GM23338 (cell line): ENCODE measurements around the gene MLX. TPM values are rescaled to one million over a fixed set of nuclear protein-coding genes. Genes with fewer than 3 reads are reported as not detected.
A peak's percentile ranks its signal among the peaks of the same experiment; 100 is the strongest.

Source experiments
- ATAC-seq: fragments of 200-7000 bp; cut with Tn5 transposase; 3 replicates; pipeline ENCODE4 v1.9.1; 2020
- DNase-seq: peaks from one replicate; pipeline ENCODE4 v3.0.0-alpha.2; 2015; ENCODE audit warnings: low spot score
- H2AFZ ChIP-seq: fragments of 200-600 bp; sonication (generic); 2 replicates; pipeline ENCODE4 v1.8.0; 2016; ENCODE audit warnings: antibody characterized with exemption, mild to moderate bottlenecking, moderate library complexity
- H3F3A ChIP-seq: fragments of 200-600 bp; sonication (generic); replicated peaks from 2 replicates; pipeline ENCODE4 v1.8.0; 2017; ENCODE audit warnings: antibody characterized with exemption, mixed run types, low read depth
- H3K27ac ChIP-seq: fragments of 200-600 bp; sonication (generic); 2 replicates; pipeline ENCODE4 v1.6.1; 2016; ENCODE audit warnings: low read depth
- H3K27me3 ChIP-seq: fragments of 200-600 bp; sonication (generic); 2 replicates; pipeline ENCODE4 v1.8.0; 2016; ENCODE audit warnings: mild to moderate bottlenecking, mixed run types, moderate library complexity; ENCODE audit not compliant: insufficient read depth
- H3K36me3 ChIP-seq: fragments of 200-600 bp; sonication (generic); 2 replicates; pipeline ENCODE4 v1.8.0; 2016; ENCODE audit warnings: mild to moderate bottlenecking; ENCODE audit not compliant: insufficient read depth
- H3K4me1 ChIP-seq: fragments of 200-600 bp; sonication (generic); 2 replicates; pipeline ENCODE4 v1.8.0; 2016; ENCODE audit warnings: mild to moderate bottlenecking, moderate library complexity; ENCODE audit not compliant: insufficient read depth
- H3K4me2 ChIP-seq: fragments of 200-600 bp; sonication (generic); 2 replicates; pipeline ENCODE4 v1.7.1; 2017; ENCODE audit warnings: mixed run types
- H3K4me3 ChIP-seq: fragments of 200-600 bp; sonication (generic); 2 replicates; pipeline ENCODE4 v1.6.1; 2016; ENCODE audit warnings: mixed run types
- H3K79me2 ChIP-seq: fragments of 200-600 bp; sonication (generic); replicated peaks from 2 replicates; pipeline ENCODE4 v1.8.0; 2017; ENCODE audit warnings: mild to moderate bottlenecking; ENCODE audit not compliant: insufficient read depth
- H3K9me2 ChIP-seq: fragments of 200-600 bp; sonication (generic); 2 replicates; pipeline ENCODE4 v1.8.0; 2017; ENCODE audit not compliant: insufficient read depth
- H4K20me1 ChIP-seq: fragments of 200-600 bp; sonication (generic); replicated peaks from 2 replicates; pipeline ENCODE4 v1.8.0; 2017; ENCODE audit warnings: mild to moderate bottlenecking; ENCODE audit not compliant: insufficient read depth
- H3K27ac Mint-ChIP-seq: 2 replicates; pipeline ENCODE4 v1.8.0; 2020; ENCODE audit warnings: inconsistent platforms, mild to moderate bottlenecking, moderate library complexity, mixed read lengths
- H3K27me3 Mint-ChIP-seq: 3 replicates; pipeline ENCODE4 v1.8.0; 2022; ENCODE audit warnings: low read depth, mild to moderate bottlenecking, moderate library complexity, mixed read lengths, inconsistent platforms; ENCODE audit not compliant: insufficient read depth, poor library complexity
- H3K36me3 Mint-ChIP-seq: 3 replicates; pipeline ENCODE4 v1.8.0; 2021; ENCODE audit warnings: low read depth, mild to moderate bottlenecking, inconsistent platforms, moderate library complexity, mixed read lengths
- H3K4me1 Mint-ChIP-seq: 3 replicates; pipeline ENCODE4 v1.8.0; 2020; ENCODE audit warnings: mild to moderate bottlenecking, inconsistent platforms, mixed read lengths
- H3K4me3 Mint-ChIP-seq: 3 replicates; pipeline ENCODE4 v1.8.0; 2021; ENCODE audit warnings: moderate library complexity, mild to moderate bottlenecking, inconsistent platforms, mixed read lengths
- H3K9me3 Mint-ChIP-seq: 3 replicates; pipeline ENCODE4 v1.8.0; 2020; ENCODE audit warnings: moderate library complexity, mild to moderate bottlenecking, inconsistent platforms, mixed read lengths
- CREB1 ChIP-seq: fragments of 250-450 bp; sonication (Bioruptor Pico); IDR thresholded peaks from 2 replicates; pipeline ENCODE4 v1.5.0; 2020; ENCODE audit warnings: low read depth, mild to moderate bottlenecking, moderate library complexity
- CTCF ChIP-seq, 2 experiments: fragments of 200-600 bp in 1 of 2; sonication (generic) in 1 of 2; conservative IDR thresholded peaks; 2 replicates each; pipeline versions ENCODE4 v1.5.1 to v1.6.1; 2016 to 2017; ENCODE audit warnings: antibody characterized with exemption in 2 of 2, low read depth in 2 of 2, mild to moderate bottlenecking in 2 of 2, moderate library complexity in 1 of 2
- EZH2 ChIP-seq: fragments of 200-600 bp; sonication (generic); IDR thresholded peaks from one replicate; pipeline ENCODE4 v1.8.0; 2017; ENCODE audit warnings: antibody characterized with exemption, mild to moderate bottlenecking, low read depth; ENCODE audit not compliant: unreplicated experiment
- EZH2phosphoT487 ChIP-seq: fragments of 200-600 bp; sonication (generic); IDR thresholded peaks from one replicate; pipeline ENCODE4 v1.8.1; 2018; ENCODE audit warnings: antibody characterized with exemption; ENCODE audit not compliant: unreplicated experiment
- JUNB ChIP-seq: IDR thresholded peaks from one replicate; pipeline ENCODE4 v1.6.1; 2016; ENCODE audit warnings: antibody characterized with exemption; ENCODE audit not compliant: unreplicated experiment
- NANOG ChIP-seq: IDR thresholded peaks from 2 replicates; pipeline ENCODE4 v1.6.1; 2016; ENCODE audit warnings: antibody characterized with exemption, borderline replicate concordance
- POLR2AphosphoS5 ChIP-seq: IDR thresholded peaks from 2 replicates; pipeline ENCODE4 v1.6.1; 2016; ENCODE audit warnings: antibody characterized with exemption, low read depth
- REST ChIP-seq: IDR thresholded peaks from one replicate; pipeline ENCODE4 v1.6.1; 2018; ENCODE audit warnings: antibody characterized with exemption; ENCODE audit not compliant: unreplicated experiment
- STAT1 ChIP-seq: IDR thresholded peaks from one replicate; pipeline ENCODE4 v1.6.1; 2016; ENCODE audit warnings: antibody characterized with exemption; ENCODE audit not compliant: unreplicated experiment
- ZNF114 ChIP-seq: fragments of 250-450 bp; sonication (Bioruptor Pico); IDR thresholded peaks from 2 replicates; pipeline ENCODE4 v1.5.0; 2020; ENCODE audit warnings: mild to moderate bottlenecking, moderate library complexity
- ZNF331 ChIP-seq: fragments of 250-450 bp; sonication (Bioruptor Pico); IDR thresholded peaks from 2 replicates; pipeline ENCODE4 v1.5.0; 2020; ENCODE audit warnings: low read depth, mild to moderate bottlenecking, moderate library complexity
- ZNF462 ChIP-seq: fragments of 250-450 bp; sonication (Bioruptor Pico); IDR thresholded peaks from 2 replicates; pipeline ENCODE4 v1.5.0; 2020; ENCODE audit warnings: mild to moderate bottlenecking, moderate library complexity
- polyA plus RNA-seq: library from polyadenylated mRNA; unstranded; fragments of >200 nt; fragmentation: Nextera tagmentation; extraction: Ambion mirVana; gene quantifications from 2 replicates; pipeline ENCODE4 v1.2.1, GENCODE V29; 2016
- total RNA-seq: library from RNA; depleted of rRNA; stranded (reverse); fragments of >200 nt; shearing (Covaris generic); gene quantifications from 2 replicates; pipeline ENCODE4 v1.2.3, GENCODE V29; 2014
- TF ChIP-seq, protein P1 (sequence below): IDR thresholded peaks from 2 replicates; pipeline ENCODE4 v1.6.1; 2016; ENCODE audit warnings: antibody characterized with exemption

MLX gene
- total and polyA plus RNA-seq, 2 experiments from 2014 or later: 33.2 to 34.1 TPM

GRCh38 chr17:42518755-42519545 is 48.0 kb upstream of the MLX start:
- peak overlapping the region; percentile 62 for H3K4me2 ChIP-seq
- no peak overlapping the region for H2AFZ ChIP-seq
- H3K4me1 Mint-ChIP-seq: peaks cover 44% of the 10 kb centered on the region

More at GRCh38 chr17:42518755-42519545, 48.0 kb upstream of the MLX start:
- Histone ChIP-seq H3K36me3 (no peaks in the 10 kb centered on the region), H3K79me2 (no peaks in the 10 kb centered on the region), H4K20me1 (peaks cover 18% of the 10 kb centered on the region), H3F3A (peaks cover 15% of the 10 kb centered on the region), H3K27me3 (no peaks in the 10 kb centered on the region), H3K4me1 (peaks cover 23% of the 10 kb centered on the region), H3K27ac (peak overlapping the region; percentile 64; the same call in 1 of the 2 replicates), H3K9me2 (no peaks in the 10 kb centered on the region), H3K4me3 (peak overlapping the region; percentile 25)
- Mint-ChIP-seq H3K4me3 (peak overlapping the region; percentile 26; the same call in 2 of the 3 replicates), H3K36me3 (peaks cover 32% of the 10 kb centered on the region), H3K27me3 (peaks cover 28% of the 10 kb centered on the region), H3K27ac (no peak overlapping the region), H3K9me3 (no peaks in the 10 kb centered on the region)
- ATAC-seq (no peak), DNase-seq (no peak)
- TF ChIP-seq POLR2AphosphoS5 (no peak), STAT1 (no peak), ZNF462 (no peak), CTCF (conservative IDR thresholded peaks at IDR 0.05; ENCODE audit: low read depth in 2 of 2) (no peak), ZNF114 (CRISPR knock-in tag) (no peak), JUNB (no peak), ZNF331 (CRISPR knock-in tag) (no peak), EZH2phosphoT487 (no peak), EZH2 (no peak), CREB1 (no peak), REST (no peak), NANOG (no peak)
- TF ChIP-seq, protein P1, sequence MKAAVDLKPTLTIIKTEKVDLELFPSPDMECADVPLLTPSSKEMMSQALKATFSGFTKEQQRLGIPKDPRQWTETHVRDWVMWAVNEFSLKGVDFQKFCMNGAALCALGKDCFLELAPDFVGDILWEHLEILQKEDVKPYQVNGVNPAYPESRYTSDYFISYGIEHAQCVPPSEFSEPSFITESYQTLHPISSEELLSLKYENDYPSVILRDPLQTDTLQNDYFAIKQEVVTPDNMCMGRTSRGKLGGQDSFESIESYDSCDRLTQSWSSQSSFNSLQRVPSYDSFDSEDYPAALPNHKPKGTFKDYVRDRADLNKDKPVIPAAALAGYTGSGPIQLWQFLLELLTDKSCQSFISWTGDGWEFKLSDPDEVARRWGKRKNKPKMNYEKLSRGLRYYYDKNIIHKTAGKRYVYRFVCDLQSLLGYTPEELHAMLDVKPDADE: no peak
